ENCODE results near the gene INTS2. TPM values are rescaled to one million over a fixed set of nuclear protein-coding genes. Genes with fewer than 3 reads are reported as not detected.

INTS2 gene
- polyA plus RNA-seq, 1 donor (not counting 4 experiments of a cell fraction or from before 2014, with no cell fraction given): 10.4 TPM

- Histone ChIP-seq H4K20me1 (ENCODE audit: control insufficient read depth, extremely low read depth, insufficient read depth, low read length) (no peaks in the 10 kb centered on the region), H3K4me2 (ENCODE audit: control insufficient read depth, extremely low read depth, insufficient read depth, low read depth, low read length) (no peak overlapping the region), H3K9me1 (ENCODE audit: control insufficient read depth, extremely low read depth, insufficient read depth, low read length) (no peaks in the 10 kb centered on the region), H3K27ac (ENCODE audit: control insufficient read depth, insufficient read depth, low read length) (no peak overlapping the region), H3K9ac (ENCODE audit: control insufficient read depth, extremely low read depth, insufficient read depth, low read length) (no peak overlapping the region), H3K4me3 (ENCODE audit: control insufficient read depth in 2 of 3, extremely low read depth in 1 of 3, insufficient read depth in 2 of 3, low read depth in 1 of 3, low read length in 3 of 3) (no peak overlapping the region), H3K79me2 (ENCODE audit: control insufficient read depth, insufficient read depth, low read length) (no peaks in the 10 kb centered on the region), H3K36me3 (ENCODE audit: control insufficient read depth in 2 of 2, extremely low read depth in 1 of 2, insufficient read depth in 2 of 2, low read length in 2 of 2) (peaks cover 0 to 10% of the 10 kb centered on the region in 2 experiments), H3K9me3 (ENCODE audit: control insufficient read depth, low read depth, low read length) (no peaks in the 10 kb centered on the region), H3K4me1 (ENCODE audit: control insufficient read depth, extremely low read depth, insufficient read depth, low read length) (no peaks in the 10 kb centered on the region), H2AFZ (ENCODE audit: control insufficient read depth, low read length) (no peak overlapping the region), H3K27me3 (ENCODE audit: control insufficient read depth, extremely low read depth, insufficient read depth, low read length) (no peaks in the 10 kb centered on the region)
- no peak for TF ChIP-seq EZH2 (IDR thresholded peaks at IDR 0.05; ENCODE audit: low read length)
- TF ChIP-seq CTCF (optimal IDR thresholded peaks at IDR 0.05 in 1 of 3, IDR thresholded peaks at IDR 0.05 in 1 of 3, conservative IDR thresholded peaks at IDR 0.05 in 1 of 3; ENCODE audit: extremely low read depth in 1 of 3, insufficient read depth in 2 of 3, low read length in 3 of 3): no peak
- no peak for FAIRE-seq
- DNase-seq (ENCODE audit: low read depth, low spot score): no peak
- dilution Hi-C loops (cut with MboI; ENCODE audit: extremely low pct_ligation_motif_present, low sequenced_read_pairs): no loop called here
Observed at GRCh38 chr17:61943117-61943516, 15.3 kb upstream of the INTS2 start.

GRCh38 chr17:61942085-61942484 is 14.3 kb upstream of the INTS2 start:
- dilution Hi-C loops (cut with MboI; ENCODE audit: extremely low pct_ligation_motif_present, low sequenced_read_pairs): no loop called here
- Histone ChIP-seq H3K4me2 (ENCODE audit: control insufficient read depth, extremely low read depth, insufficient read depth, low read depth, low read length) (no peak overlapping the region), H3K9ac (ENCODE audit: control insufficient read depth, extremely low read depth, insufficient read depth, low read length) (no peak overlapping the region), H2AFZ (ENCODE audit: control insufficient read depth, low read length) (no peak overlapping the region), H3K9me1 (ENCODE audit: control insufficient read depth, extremely low read depth, insufficient read depth, low read length) (no peaks in the 10 kb centered on the region), H3K79me2 (ENCODE audit: control insufficient read depth, insufficient read depth, low read length) (no peaks in the 10 kb centered on the region), H3K9me3 (ENCODE audit: control insufficient read depth, low read depth, low read length) (no peaks in the 10 kb centered on the region), H3K36me3 (ENCODE audit: control insufficient read depth in 2 of 2, extremely low read depth in 1 of 2, insufficient read depth in 2 of 2, low read length in 2 of 2) (peaks cover 0 to 5% of the 10 kb centered on the region in 2 experiments), H3K27ac (ENCODE audit: control insufficient read depth, insufficient read depth, low read length) (no peak overlapping the region), H3K4me1 (ENCODE audit: control insufficient read depth, extremely low read depth, insufficient read depth, low read length) (no peaks in the 10 kb centered on the region), H3K27me3 (ENCODE audit: control insufficient read depth, extremely low read depth, insufficient read depth, low read length) (no peaks in the 10 kb centered on the region), H4K20me1 (ENCODE audit: control insufficient read depth, extremely low read depth, insufficient read depth, low read length) (no peaks in the 10 kb centered on the region), H3K4me3 (ENCODE audit: control insufficient read depth in 2 of 3, extremely low read depth in 1 of 3, insufficient read depth in 2 of 3, low read depth in 1 of 3, low read length in 3 of 3) (no peak overlapping the region)
- FAIRE-seq (no peak), DNase-seq (ENCODE audit: low read depth, low spot score) (no peak)
- TF ChIP-seq CTCF (optimal IDR thresholded peaks at IDR 0.05 in 1 of 3, IDR thresholded peaks at IDR 0.05 in 1 of 3, conservative IDR thresholded peaks at IDR 0.05 in 1 of 3; ENCODE audit: extremely low read depth in 1 of 3, insufficient read depth in 2 of 3, low read length in 3 of 3): no peak
- no peak for TF ChIP-seq EZH2 (IDR thresholded peaks at IDR 0.05; ENCODE audit: low read length)
